Activated CD4-positive, alpha-beta T cell treated with anti-CD3 and anti-CD28 coated beads, Interleukin-2, amount 50 U/mL, for 24 hours (primary cell): ENCODE measurements around the gene CABP2.
"Not testable (repeated sequence)": the region's sequence is repeated elsewhere in the genome, so short reads cannot be mapped to it uniquely, and the experiment has no call there.

ENCODE experiments used
- DNase-seq, 2 donors: peaks; one replicate each; pipeline ENCODE4 v3.0.0-alpha.2; 2020; ENCODE audit warnings: low read depth in 1 of 2, low spot score in 1 of 2

CABP2 gene

DNA sequence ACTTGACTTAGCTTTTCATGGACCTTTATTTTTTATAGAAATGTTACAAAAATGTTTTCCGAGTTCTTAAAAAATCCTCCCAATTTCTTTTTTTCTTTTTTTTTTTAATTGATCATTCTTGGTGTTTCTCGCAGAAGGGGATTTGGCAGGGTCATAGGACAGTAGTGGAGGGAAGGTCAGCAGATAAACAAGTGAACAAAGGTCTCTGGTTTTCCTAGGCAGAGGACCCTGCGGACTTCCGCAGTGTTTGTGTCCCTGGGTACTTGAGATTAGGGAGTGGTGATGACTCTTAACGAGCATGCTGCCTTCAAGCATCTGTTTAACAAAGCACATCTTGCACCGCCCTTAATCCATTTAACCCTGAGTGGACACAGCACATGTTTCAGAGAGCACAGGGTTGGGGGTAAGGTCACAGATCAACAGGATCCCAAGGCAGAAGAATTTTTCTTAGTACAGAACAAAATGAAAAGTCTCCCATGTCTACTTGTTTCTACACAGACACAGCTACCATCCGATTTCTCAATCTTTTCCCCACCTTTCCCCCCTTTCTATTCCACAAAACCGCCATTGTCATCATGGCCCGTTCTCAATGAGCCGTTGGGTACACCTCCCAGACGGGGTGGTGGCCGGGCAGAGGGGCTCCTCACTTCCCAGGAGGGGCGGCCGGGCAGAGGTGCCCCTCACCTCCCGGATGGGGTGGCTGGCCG, 45.7 kb downstream of the CABP2 start:
- not testable (repeated sequence) for DNase-seq

DNA sequence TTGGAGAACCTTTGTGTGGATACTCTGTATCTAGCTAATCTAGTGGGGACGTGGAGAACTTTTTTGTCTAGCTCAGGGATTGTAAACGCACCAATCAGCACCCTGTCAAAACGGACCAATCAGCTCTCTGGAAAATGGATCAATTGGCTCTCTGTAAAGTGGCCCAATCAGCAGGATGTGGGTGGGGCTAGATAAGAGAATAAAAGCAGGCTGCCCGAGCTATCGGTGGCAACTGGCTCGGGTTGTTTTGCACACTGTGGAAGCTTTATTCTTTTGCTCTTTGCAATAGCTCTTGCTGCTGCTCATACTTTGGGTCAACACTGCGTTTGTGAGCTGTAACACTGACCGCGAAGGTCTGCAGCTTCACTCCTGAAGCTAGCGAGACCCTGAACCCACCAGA, 46.6 kb downstream of the CABP2 start:
- not testable (repeated sequence) for DNase-seq

DNA sequence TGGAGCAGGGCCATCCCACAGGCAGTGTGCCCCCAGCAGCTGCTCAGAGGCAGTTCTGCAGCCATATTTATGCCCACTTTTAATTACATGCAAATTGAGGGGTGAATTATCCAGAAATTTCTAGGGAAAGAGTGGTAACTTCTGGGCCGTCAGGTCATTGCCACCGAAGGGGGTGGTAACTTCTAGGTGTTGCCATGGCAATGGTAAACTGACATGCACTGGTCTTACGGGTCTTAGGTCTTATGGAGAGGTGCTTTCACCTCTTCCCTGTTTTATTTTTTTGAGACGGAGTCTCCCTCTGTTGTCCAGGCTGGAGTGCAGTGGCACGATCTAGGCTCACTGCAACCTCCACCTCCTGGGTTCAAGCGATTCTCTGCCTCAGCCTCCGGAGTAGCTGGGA, 50.4 kb downstream of the CABP2 start:
- DNase-seq, result no peak

DNA sequence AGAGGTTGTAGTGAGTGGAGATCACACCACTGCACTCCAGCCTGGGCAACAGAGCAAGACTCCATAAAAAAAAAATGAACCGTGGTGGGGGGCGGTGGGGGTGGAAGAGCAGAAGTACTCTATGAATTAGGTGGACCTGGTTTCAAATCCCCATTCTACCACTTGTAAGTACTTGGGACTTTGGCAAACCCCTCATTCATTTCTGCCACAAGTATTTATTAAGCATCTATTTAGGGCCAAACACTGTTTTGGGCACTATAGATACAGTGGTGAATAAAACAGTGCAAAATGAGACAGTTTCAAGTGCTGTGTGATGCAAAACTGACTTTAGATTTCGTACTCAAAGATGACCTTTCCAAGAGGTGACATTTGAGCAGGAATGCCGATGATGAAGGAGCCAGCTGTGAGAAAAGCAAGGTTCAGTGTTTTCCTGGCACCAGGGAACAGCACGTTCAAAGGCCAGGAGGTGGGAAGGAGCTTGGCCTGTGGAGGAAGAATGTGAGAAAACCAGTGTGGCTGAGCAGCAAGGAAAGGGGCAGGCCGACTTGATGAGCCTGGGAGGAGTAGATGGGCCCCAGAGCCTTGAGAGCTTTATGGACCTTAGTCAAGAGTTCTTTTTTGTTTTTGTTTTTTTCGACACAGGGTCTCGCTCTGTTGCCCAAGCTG, 52.8 kb downstream of the CABP2 start:
- no peak for DNase-seq

DNA sequence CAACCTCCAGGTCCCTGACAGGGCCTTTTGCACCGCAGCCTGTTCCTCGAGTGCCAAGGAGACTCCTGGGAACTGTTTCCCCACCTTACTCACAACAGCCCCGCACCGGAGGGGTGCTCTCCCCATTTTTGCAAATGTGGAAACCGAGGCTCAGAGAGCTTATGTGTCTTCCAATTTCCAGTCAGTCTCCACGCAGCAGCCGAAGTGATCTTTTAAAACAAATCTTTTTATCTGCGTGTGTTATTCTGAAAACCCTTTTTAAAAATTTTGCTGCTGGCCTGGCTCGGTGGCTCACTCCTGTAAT, 53.8 kb downstream of the CABP2 start:
- DNase-seq, result no peak
